Measurements from ENCODE around the gene LRRFIP1.
"Not testable (repeated sequence)": the region's sequence is repeated elsewhere in the genome, so short reads cannot be mapped to it uniquely, and the experiment has no call there.

- TF ChIP-seq, protein P1, sequence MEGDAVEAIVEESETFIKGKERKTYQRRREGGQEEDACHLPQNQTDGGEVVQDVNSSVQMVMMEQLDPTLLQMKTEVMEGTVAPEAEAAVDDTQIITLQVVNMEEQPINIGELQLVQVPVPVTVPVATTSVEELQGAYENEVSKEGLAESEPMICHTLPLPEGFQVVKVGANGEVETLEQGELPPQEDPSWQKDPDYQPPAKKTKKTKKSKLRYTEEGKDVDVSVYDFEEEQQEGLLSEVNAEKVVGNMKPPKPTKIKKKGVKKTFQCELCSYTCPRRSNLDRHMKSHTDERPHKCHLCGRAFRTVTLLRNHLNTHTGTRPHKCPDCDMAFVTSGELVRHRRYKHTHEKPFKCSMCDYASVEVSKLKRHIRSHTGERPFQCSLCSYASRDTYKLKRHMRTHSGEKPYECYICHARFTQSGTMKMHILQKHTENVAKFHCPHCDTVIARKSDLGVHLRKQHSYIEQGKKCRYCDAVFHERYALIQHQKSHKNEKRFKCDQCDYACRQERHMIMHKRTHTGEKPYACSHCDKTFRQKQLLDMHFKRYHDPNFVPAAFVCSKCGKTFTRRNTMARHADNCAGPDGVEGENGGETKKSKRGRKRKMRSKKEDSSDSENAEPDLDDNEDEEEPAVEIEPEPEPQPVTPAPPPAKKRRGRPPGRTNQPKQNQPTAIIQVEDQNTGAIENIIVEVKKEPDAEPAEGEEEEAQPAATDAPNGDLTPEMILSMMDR (IDR thresholded peaks at IDR 0.05) = not testable (repeated sequence)
- TF ChIP-seq POLR2A (IDR thresholded peaks at IDR 0.05) = not testable (repeated sequence)
These were observed 135.2 kb downstream of the LRRFIP1 start for GRCh38 chr2:237762291-237763182.

Measured in esophagus squamous epithelium (tissue), 4 donors.